Cardiac muscle cell (in vitro differentiated cells and primary cell): ENCODE measurements around the gene MAGEB16. TPM values are rescaled to one million over a fixed set of nuclear protein-coding genes. Genes with fewer than 3 reads are reported as not detected.

ENCODE experiments used
- DNase-seq, 2 donors: peaks; one replicate each; pipeline versions ENCODE4 v3.0.0 to v3.0.0-alpha.2; 2010 to 2017; ENCODE audit warnings: low read depth in 1 of 2, low spot score in 1 of 2
- H3K27ac ChIP-seq: fragments of 200-600 bp; sonication (generic); 2 replicates; pipeline ENCODE4 v1.5.1; 2016
- H3K27me3 ChIP-seq: fragments of 200-600 bp; sonication (generic); 2 replicates; pipeline ENCODE4 v1.6.0; 2016; ENCODE audit warnings: control low read depth
- H3K36me3 ChIP-seq: fragments of 200-600 bp; sonication (generic); 2 replicates; pipeline ENCODE4 v1.5.1; 2016; ENCODE audit warnings: control low read depth
- H3K4me1 ChIP-seq: fragments of 200-600 bp; sonication (generic); 2 replicates; pipeline ENCODE4 v1.8.1; 2017; ENCODE audit warnings: low read depth, mild to moderate bottlenecking, mixed run types
- H3K4me3 ChIP-seq: fragments of 200-600 bp; sonication (generic); 2 replicates; pipeline ENCODE4 v1.5.1; 2016; ENCODE audit warnings: mild to moderate bottlenecking
- H3K9me3 ChIP-seq: fragments of 200-600 bp; sonication (generic); 2 replicates; pipeline ENCODE4 v1.5.1; 2017; ENCODE audit warnings: low read depth, mild to moderate bottlenecking, control low read depth
- CTCF ChIP-seq: IDR thresholded peaks from 2 replicates; pipeline ENCODE4 v1.5.1; 2012; ENCODE audit warnings: low read depth, mild to moderate bottlenecking, low read length
- polyA plus RNA-seq: library from polyadenylated mRNA; unstranded; fragments of >200 nt; fragmentation: Nextera tagmentation; extraction: Ambion mirVana; gene quantifications from 2 replicates; pipeline ENCODE4 v1.2.1, GENCODE V29; 2016
- total RNA-seq: library from RNA; depleted of rRNA; stranded (reverse); fragments of >200 nt; gene quantifications from 2 replicates; pipeline ENCODE4 v1.2.3, GENCODE V29; 2016

The MAGEB16 gene
- total RNA-seq (not detected in 2 replicates), polyA plus RNA-seq (not detected in 2 replicates)

- Histone ChIP-seq H3K4me1 (no peaks in the 10 kb centered on the region), H3K4me3 (no peak within 1 kb of the TSS), H3K27me3 (no peaks in the 10 kb centered on the region), H3K9me3 (no peaks in the 10 kb centered on the region), H3K36me3 (no peaks in the 10 kb centered on the region), H3K27ac (no peak within 1 kb of the TSS)
- no peak for DNase-seq
- TF ChIP-seq CTCF = no peak
Measured at GRCh38 chrX:35798042-35798441, at the start of gene MAGEB16. TSS of gene MAGEB16 (plus strand) at chrX:35798342. CDS start at chrX:35802197, 3,855 bp downstream.

- DNase-seq = no peak
- Histone ChIP-seq H3K4me1 (no peaks in the 10 kb centered on the region), H3K27me3 (no peaks in the 10 kb centered on the region), H3K27ac (no peak overlapping the region), H3K4me3 (no peak overlapping the region), H3K9me3 (no peaks in the 10 kb centered on the region), H3K36me3 (no peaks in the 10 kb centered on the region)
- TF ChIP-seq CTCF = no peak
Measured at GRCh38 chrX:35773958-35774564, 24.1 kb upstream of the MAGEB16 start.

- H3K27me3 ChIP-seq = no peaks in the 10 kb centered on the region
- H3K4me1 ChIP-seq = no peaks in the 10 kb centered on the region
- no peak for DNase-seq
- no peak overlapping the region for H3K27ac ChIP-seq
- no peaks in the 10 kb centered on the region for H3K9me3 ChIP-seq
- TF ChIP-seq CTCF = no peak
- no peaks in the 10 kb centered on the region for H3K36me3 ChIP-seq
- H3K4me3 ChIP-seq = no peak overlapping the region
Measured at GRCh38 chrX:35785075-35785474, 13.1 kb upstream of the MAGEB16 start.

- no peak for DNase-seq
- Histone ChIP-seq H3K4me3 (no peak overlapping the region), H3K36me3 (no peaks in the 10 kb centered on the region), H3K27ac (no peak overlapping the region), H3K9me3 (no peaks in the 10 kb centered on the region), H3K4me1 (no peaks in the 10 kb centered on the region), H3K27me3 (no peaks in the 10 kb centered on the region)
- no peak for TF ChIP-seq CTCF
Measured at GRCh38 chrX:35786271-35786670, 11.9 kb upstream of the MAGEB16 start.

GRCh38 chrX:35787867-35788266, 10.3 kb upstream of the MAGEB16 start:
- DNase-seq = no peak
- TF ChIP-seq CTCF = no peak
- H3K27ac ChIP-seq = no peak overlapping the region
- H3K4me1 ChIP-seq = no peaks in the 10 kb centered on the region
- H3K9me3 ChIP-seq = no peaks in the 10 kb centered on the region
- no peaks in the 10 kb centered on the region for H3K36me3 ChIP-seq
- no peaks in the 10 kb centered on the region for H3K27me3 ChIP-seq
- no peak overlapping the region for H3K4me3 ChIP-seq
